Measurements from ENCODE around the gene HSPB1. TPM values are rescaled to one million over a fixed set of nuclear protein-coding genes. Genes with fewer than 3 reads are reported as not detected.

The HSPB1 gene
- total and polyA plus RNA-seq, 11 donors: 822 to 5,278 (median 2,076) TPM

- ATAC-seq: peak; percentile 67 to 91 (median 80)
- 60 to 67% (median 65%) methylated on average over 7 of the region's 7 CpGs for WGBS, 4 donors
- Histone ChIP-seq H3K36me3 (no peaks in the 10 kb centered on the region), H3K4me3 (no peak overlapping the region), H3K27me3 (peaks cover 19 to 44% (median 36%) of the 10 kb centered on the region in 9 donors), H3K9me3 (no peaks in the 10 kb centered on the region), H3K4me1 (peaks cover 0 to 21% (median 7%) of the 10 kb centered on the region in 12 donors), H3K27ac (no peak overlapping the region)
- intact Hi-C loops (cut with DNase I): loop anchor here in 8 of 10 donors (2.0 to 10.0 kb wide), 3 partner anchors 78 to 86 kb away; no protein-coding TSS in a partner anchor
- DNase-seq: peak in 1 of 5 donors; percentile 54
- TF ChIP-seq CTCF (IDR thresholded peaks at IDR 0.05) (peak; percentile 31 to 70 (median 56)), POLR2A (IDR thresholded peaks at IDR 0.05) (no peak)
Observed at GRCh38 chr7:76262683-76263402, 39.6 kb upstream of the HSPB1 start.

- Histone ChIP-seq H3K9me3 (no peaks in the 10 kb centered on the region), H3K4me1 (peaks cover 0 to 18% (median 6%) of the 10 kb centered on the region in 12 donors), H3K4me3 (no peak overlapping the region), H3K27me3 (peaks cover 11 to 50% (median 32%) of the 10 kb centered on the region in 9 donors), H3K27ac (no peak overlapping the region), H3K36me3 (no peaks in the 10 kb centered on the region)
- intact Hi-C loops (cut with DNase I): loop anchor here in 2 of 10 donors (5.0 to 10.0 kb wide), 2 partner anchors 73 to 80 kb away; no protein-coding TSS in a partner anchor
- TF ChIP-seq CTCF (IDR thresholded peaks at IDR 0.05): no peak
- TF ChIP-seq POLR2A (IDR thresholded peaks at IDR 0.05): no peak
- ATAC-seq: no peak
- no peak for DNase-seq
- 94 to 97% (median 95%) methylated on average over 4 to 7 of the region's 7 CpGs for WGBS, 4 donors
Observed at GRCh38 chr7:76265299-76265698, 37.2 kb upstream of the HSPB1 start.

GRCh38 chr7:76267107-76267893 lies 35.2 kb upstream of the HSPB1 start:
- H3K27me3 ChIP-seq: peaks cover 11 to 42% (median 36%) of the 10 kb centered on the region in 9 donors
- intact Hi-C loops (cut with DNase I): loop anchor here in 2 of 10 donors (5.0 to 10.0 kb wide), 2 partner anchors 75 to 82 kb away; no protein-coding TSS in a partner anchor
- no peaks in the 10 kb centered on the region for H3K36me3 ChIP-seq
- H3K4me1 ChIP-seq: peaks cover 0 to 17% (median 6%) of the 10 kb centered on the region in 12 donors
- TF ChIP-seq CTCF (IDR thresholded peaks at IDR 0.05) (no peak), POLR2A (IDR thresholded peaks at IDR 0.05) (no peak)
- ATAC-seq (no peak), DNase-seq (no peak)
- H3K4me3 ChIP-seq: peak overlapping the region in 10 of 12 donors; percentile 12 to 42 (median 32)
- no peak overlapping the region for H3K27ac ChIP-seq
- whole genome bisulfite sequencing, 4 donors: 1 to 7% (median 2%) methylated on average over 6 to 68 of the region's 68 CpGs
- no peaks in the 10 kb centered on the region for H3K9me3 ChIP-seq

- ATAC-seq (no peak), DNase-seq (no peak)
- no peaks in the 10 kb centered on the region for H3K9me3 ChIP-seq
- no peak overlapping the region for H3K4me3 ChIP-seq
- peaks cover 11 to 42% (median 37%) of the 10 kb centered on the region in 9 donors for H3K27me3 ChIP-seq
- 6 to 24% (median 20%) methylated on average over 3 to 4 of the region's 4 CpGs for WGBS, 4 donors
- TF ChIP-seq CTCF (IDR thresholded peaks at IDR 0.05): no peak
- TF ChIP-seq POLR2A (IDR thresholded peaks at IDR 0.05): no peak
- H3K4me1 ChIP-seq: peaks cover 0 to 17% (median 6%) of the 10 kb centered on the region in 12 donors
- intact Hi-C loops (cut with DNase I): loop anchor here in 2 of 10 donors (5.0 to 10.0 kb wide), 2 partner anchors 76 to 83 kb away; no protein-coding TSS in a partner anchor
- H3K36me3 ChIP-seq: no peaks in the 10 kb centered on the region
- no peak overlapping the region for H3K27ac ChIP-seq
Observed at GRCh38 chr7:76267894-76268183, 34.6 kb upstream of the HSPB1 start.
